ENCODE measurements around the gene MS4A6A. TPM values are rescaled to one million over a fixed set of nuclear protein-coding genes. Genes with fewer than 3 reads are reported as not detected.

The MS4A6A gene, protein sequence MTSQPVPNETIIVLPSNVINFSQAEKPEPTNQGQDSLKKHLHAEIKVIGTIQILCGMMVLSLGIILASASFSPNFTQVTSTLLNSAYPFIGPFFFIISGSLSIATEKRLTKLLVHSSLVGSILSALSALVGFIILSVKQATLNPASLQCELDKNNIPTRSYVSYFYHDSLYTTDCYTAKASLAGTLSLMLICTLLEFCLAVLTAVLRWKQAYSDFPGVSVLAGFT
- not detected in 2 replicates for total RNA-seq (2012; rRNA removed)

GRCh38 chr11:60182541-60183330, at the start of gene MS4A6A:
TSS of gene MS4A6A (minus strand) at chr11:60183083. CDS start at chr11:60181727, 1,356 bp downstream.
- no peaks in the 10 kb centered on the region for H3K36me3 ChIP-seq (ENCODE audit: insufficient read depth, low read length)
- no peak within 1 kb of the TSS for H3K4me2 ChIP-seq (ENCODE audit: low read length)
- H3K27me3 ChIP-seq (ENCODE audit: control insufficient read depth, insufficient read depth, low read length) = no peaks in the 10 kb centered on the region
- no peaks in the 10 kb centered on the region for H3K9me3 ChIP-seq (replicated peaks; ENCODE audit: low read length)
- H3K9ac ChIP-seq (ENCODE audit: low read depth, low read length) = no peak within 1 kb of the TSS
- H3K4me1 ChIP-seq (ENCODE audit: control insufficient read depth, insufficient read depth, low read length) = no peaks in the 10 kb centered on the region
- H3K4me3 ChIP-seq (ENCODE audit: low read length) = no peak within 1 kb of the TSS

- Histone ChIP-seq H3K9me3 (replicated peaks; ENCODE audit: low read length) (no peaks in the 10 kb centered on the region), H3K4me2 (ENCODE audit: low read length) (no peak overlapping the region), H3K4me3 (ENCODE audit: low read length) (no peak overlapping the region), H3K36me3 (ENCODE audit: insufficient read depth, low read length) (no peaks in the 10 kb centered on the region), H3K27me3 (ENCODE audit: control insufficient read depth, insufficient read depth, low read length) (no peaks in the 10 kb centered on the region), H3K4me1 (ENCODE audit: control insufficient read depth, insufficient read depth, low read length) (no peaks in the 10 kb centered on the region), H3K9ac (ENCODE audit: low read depth, low read length) (no peak overlapping the region)
Measured at GRCh38 chr11:60230681-60231080, 47.8 kb upstream of the MS4A6A start.

GRCh38 chr11:60222141-60222540, 39.3 kb upstream of the MS4A6A start:
- Histone ChIP-seq H3K4me3 (ENCODE audit: low read length) (no peak overlapping the region), H3K9me3 (replicated peaks; ENCODE audit: low read length) (peaks cover 2% of the 10 kb centered on the region), H3K36me3 (ENCODE audit: insufficient read depth, low read length) (no peaks in the 10 kb centered on the region), H3K27me3 (ENCODE audit: control insufficient read depth, insufficient read depth, low read length) (no peaks in the 10 kb centered on the region), H3K4me2 (ENCODE audit: low read length) (no peak overlapping the region), H3K4me1 (ENCODE audit: control insufficient read depth, insufficient read depth, low read length) (no peaks in the 10 kb centered on the region), H3K9ac (ENCODE audit: low read depth, low read length) (no peak overlapping the region)

DNA sequence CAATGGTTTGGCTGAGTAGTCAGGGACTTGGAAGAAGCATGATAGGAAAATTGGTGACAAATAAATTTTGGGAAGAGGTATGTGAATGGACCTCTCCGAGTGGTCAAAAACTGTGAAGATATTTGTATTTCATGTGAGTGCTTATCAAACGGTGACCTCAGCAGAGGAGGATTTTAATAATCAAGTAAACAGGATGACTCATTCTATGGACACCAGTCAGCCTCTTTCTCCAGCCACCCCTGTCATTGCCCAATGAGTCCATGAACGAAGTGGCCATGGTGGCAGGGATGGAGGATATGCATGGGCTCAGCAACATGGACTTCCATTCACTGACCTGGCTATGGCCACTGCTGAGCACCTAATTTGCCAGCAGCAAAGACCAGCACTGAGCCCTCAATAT, 38.8 kb upstream of the MS4A6A start:
- Histone ChIP-seq H3K9ac (ENCODE audit: low read depth, low read length) (no peak overlapping the region), H3K4me2 (ENCODE audit: low read length) (no peak overlapping the region), H3K36me3 (ENCODE audit: insufficient read depth, low read length) (no peaks in the 10 kb centered on the region), H3K4me3 (ENCODE audit: low read length) (no peak overlapping the region), H3K9me3 (replicated peaks; ENCODE audit: low read length) (peaks cover 2% of the 10 kb centered on the region), H3K4me1 (ENCODE audit: control insufficient read depth, insufficient read depth, low read length) (no peaks in the 10 kb centered on the region), H3K27me3 (ENCODE audit: control insufficient read depth, insufficient read depth, low read length) (no peaks in the 10 kb centered on the region)

DNA sequence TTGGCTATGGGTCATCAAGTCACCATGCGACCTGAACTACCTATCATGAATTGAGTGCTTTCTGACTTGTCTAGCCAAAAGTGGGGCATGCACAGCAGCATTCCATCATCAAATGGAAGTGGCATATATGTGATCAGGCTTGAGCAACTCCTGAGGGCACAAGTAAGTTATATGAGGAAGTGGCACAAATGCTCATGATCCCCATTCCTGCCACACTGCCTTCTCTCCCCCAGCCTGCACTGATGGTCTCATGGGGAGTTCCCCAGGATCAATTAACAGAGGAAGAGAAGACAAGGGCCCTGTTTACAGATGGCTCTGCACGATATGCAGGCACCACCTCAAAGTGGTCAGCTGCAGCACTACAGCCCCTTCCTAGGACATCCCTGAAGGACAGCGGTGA, 38.3 kb upstream of the MS4A6A start:
- no peaks in the 10 kb centered on the region for H3K36me3 ChIP-seq (ENCODE audit: insufficient read depth, low read length)
- no peak overlapping the region for H3K4me2 ChIP-seq (ENCODE audit: low read length)
- H3K4me1 ChIP-seq (ENCODE audit: control insufficient read depth, insufficient read depth, low read length) = no peaks in the 10 kb centered on the region
- H3K27me3 ChIP-seq (ENCODE audit: control insufficient read depth, insufficient read depth, low read length) = no peaks in the 10 kb centered on the region
- H3K9me3 ChIP-seq (replicated peaks; ENCODE audit: low read length) = peaks cover 2% of the 10 kb centered on the region
- no peak overlapping the region for H3K4me3 ChIP-seq (ENCODE audit: low read length)
- no peak overlapping the region for H3K9ac ChIP-seq (ENCODE audit: low read depth, low read length)

- H3K36me3 ChIP-seq (ENCODE audit: insufficient read depth, low read length) = no peaks in the 10 kb centered on the region
Measured at GRCh38 chr11:60214386-60214785, 31.5 kb upstream of the MS4A6A start.

DNA sequence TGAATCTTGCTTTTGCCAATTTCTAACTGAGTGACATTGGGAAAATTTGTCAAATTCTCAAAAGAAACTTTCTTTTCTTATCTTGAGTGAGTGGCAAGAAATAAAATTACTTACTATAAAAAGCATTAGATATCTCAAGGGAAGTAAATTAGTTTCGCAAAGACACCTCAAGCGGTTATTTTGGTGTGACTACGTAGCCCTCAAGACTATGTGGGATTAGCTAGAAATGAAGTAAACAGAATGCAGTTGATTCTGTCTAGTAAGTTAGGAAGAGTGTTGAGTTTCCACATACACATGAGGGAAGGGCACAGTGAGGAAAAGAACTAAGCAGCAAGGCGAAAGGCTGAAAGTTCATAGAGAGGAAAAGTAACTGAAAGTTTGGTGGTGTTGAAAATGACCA, 28.3 kb upstream of the MS4A6A start:
- H3K4me2 ChIP-seq (ENCODE audit: low read length) = no peak overlapping the region
- H3K4me1 ChIP-seq (ENCODE audit: control insufficient read depth, insufficient read depth, low read length) = no peaks in the 10 kb centered on the region
- H3K27me3 ChIP-seq (ENCODE audit: control insufficient read depth, insufficient read depth, low read length) = no peaks in the 10 kb centered on the region
- no peak overlapping the region for H3K9ac ChIP-seq (ENCODE audit: low read depth, low read length)
- H3K36me3 ChIP-seq (ENCODE audit: insufficient read depth, low read length) = no peaks in the 10 kb centered on the region
- no peaks in the 10 kb centered on the region for H3K9me3 ChIP-seq (replicated peaks; ENCODE audit: low read length)
- no peak overlapping the region for H3K4me3 ChIP-seq (ENCODE audit: low read length)

More at GRCh38 chr11:60214386-60214785, 31.5 kb upstream of the MS4A6A start:
- Histone ChIP-seq H3K27me3 (ENCODE audit: control insufficient read depth, insufficient read depth, low read length) (no peaks in the 10 kb centered on the region), H3K9me3 (replicated peaks; ENCODE audit: low read length) (no peaks in the 10 kb centered on the region), H3K4me2 (ENCODE audit: low read length) (no peak overlapping the region), H3K4me1 (ENCODE audit: control insufficient read depth, insufficient read depth, low read length) (no peaks in the 10 kb centered on the region), H3K4me3 (ENCODE audit: low read length) (no peak overlapping the region), H3K9ac (ENCODE audit: low read depth, low read length) (no peak overlapping the region)

DNA sequence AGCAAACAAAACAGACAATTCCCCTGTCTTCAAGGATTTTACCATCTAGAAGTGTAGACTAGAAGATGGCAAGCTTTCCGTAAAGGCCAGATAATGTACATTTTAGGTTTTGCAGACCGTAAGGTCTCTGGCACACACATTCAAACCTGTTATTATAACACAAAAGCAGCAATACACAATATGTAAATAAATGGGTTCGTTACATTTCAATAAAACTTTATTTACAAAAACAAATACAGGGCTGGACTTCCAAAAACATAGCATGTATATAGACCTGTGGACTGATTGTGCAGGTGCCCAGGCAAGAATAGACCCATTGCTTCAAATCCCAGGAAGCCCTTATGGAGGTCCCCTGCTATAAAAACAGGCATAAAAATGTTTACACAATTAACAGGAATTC, 27.1 kb upstream of the MS4A6A start:
- no peak overlapping the region for H3K4me2 ChIP-seq (ENCODE audit: low read length)
- H3K9ac ChIP-seq (ENCODE audit: low read depth, low read length) = no peak overlapping the region
- no peak overlapping the region for H3K4me3 ChIP-seq (ENCODE audit: low read length)
- H3K36me3 ChIP-seq (ENCODE audit: insufficient read depth, low read length) = no peaks in the 10 kb centered on the region
- H3K4me1 ChIP-seq (ENCODE audit: control insufficient read depth, insufficient read depth, low read length) = no peaks in the 10 kb centered on the region
- H3K9me3 ChIP-seq (replicated peaks; ENCODE audit: low read length) = no peaks in the 10 kb centered on the region
- no peaks in the 10 kb centered on the region for H3K27me3 ChIP-seq (ENCODE audit: control insufficient read depth, insufficient read depth, low read length)

DNA sequence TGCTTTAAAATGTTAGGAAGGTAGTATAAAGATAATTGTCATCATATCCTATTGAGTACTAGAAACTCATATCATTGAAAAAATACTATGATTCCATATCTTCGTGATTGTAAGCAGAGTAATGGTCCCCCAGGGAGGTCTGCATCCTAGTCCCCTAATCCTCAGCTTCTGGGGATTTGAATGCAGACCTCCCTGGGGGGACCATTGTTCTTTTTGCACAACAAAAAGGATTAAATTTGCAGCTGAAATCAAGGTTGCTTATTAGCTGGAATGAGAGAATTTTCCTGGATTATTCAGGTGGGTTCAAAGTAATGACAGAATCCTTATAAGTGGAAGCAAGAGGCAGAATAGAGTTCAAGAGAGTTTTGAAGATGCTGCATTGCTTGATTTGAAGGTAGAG, 26.1 kb upstream of the MS4A6A start:
- H3K4me1 ChIP-seq (ENCODE audit: control insufficient read depth, insufficient read depth, low read length) = no peaks in the 10 kb centered on the region
- H3K9me3 ChIP-seq (replicated peaks; ENCODE audit: low read length) = no peaks in the 10 kb centered on the region
- no peak overlapping the region for H3K4me2 ChIP-seq (ENCODE audit: low read length)
- no peaks in the 10 kb centered on the region for H3K36me3 ChIP-seq (ENCODE audit: insufficient read depth, low read length)
- H3K9ac ChIP-seq (ENCODE audit: low read depth, low read length) = no peak overlapping the region
- no peaks in the 10 kb centered on the region for H3K27me3 ChIP-seq (ENCODE audit: control insufficient read depth, insufficient read depth, low read length)
- no peak overlapping the region for H3K4me3 ChIP-seq (ENCODE audit: low read length)

DNA sequence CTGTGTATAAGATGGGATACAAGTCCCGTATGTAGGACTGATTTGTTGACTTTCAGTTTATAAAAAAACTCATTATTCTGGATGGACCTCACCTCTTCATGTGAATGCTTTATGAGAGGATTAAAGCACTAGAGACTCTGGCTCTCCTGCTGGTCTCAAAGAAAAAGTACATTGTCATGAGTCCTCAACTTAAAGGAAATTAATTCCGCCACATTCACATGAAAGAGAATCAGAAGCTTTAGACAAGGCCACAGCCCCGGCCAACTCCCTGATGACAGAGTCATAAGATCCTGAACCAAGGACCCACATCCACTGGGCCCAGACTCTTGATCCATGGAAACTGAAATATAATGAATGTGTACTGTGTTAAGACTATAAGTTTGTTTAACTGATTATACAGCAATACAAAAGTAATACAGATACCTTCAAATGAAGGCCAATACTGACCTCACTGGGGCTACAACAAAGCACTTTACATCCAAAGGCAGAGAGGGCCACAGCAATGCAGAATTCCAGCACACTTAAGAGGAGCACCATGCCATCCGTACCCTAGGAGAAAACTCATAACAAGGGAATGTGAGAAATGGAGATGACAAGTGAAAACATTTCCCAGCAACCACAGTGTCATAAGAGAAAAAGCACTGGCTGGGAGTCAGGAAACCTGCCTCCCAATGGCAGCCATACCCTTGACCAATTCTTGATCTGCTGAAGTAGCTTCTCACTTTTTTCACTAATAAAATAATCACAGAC, 25.4 kb upstream of the MS4A6A start:
- Histone ChIP-seq H3K27me3 (ENCODE audit: control insufficient read depth, insufficient read depth, low read length) (no peaks in the 10 kb centered on the region), H3K36me3 (ENCODE audit: insufficient read depth, low read length) (no peaks in the 10 kb centered on the region), H3K9me3 (replicated peaks; ENCODE audit: low read length) (no peaks in the 10 kb centered on the region), H3K4me1 (ENCODE audit: control insufficient read depth, insufficient read depth, low read length) (no peaks in the 10 kb centered on the region), H3K4me2 (ENCODE audit: low read length) (no peak overlapping the region), H3K4me3 (ENCODE audit: low read length) (no peak overlapping the region), H3K9ac (ENCODE audit: low read depth, low read length) (no peak overlapping the region)

GRCh38 chr11:60206616-60207015, 23.7 kb upstream of the MS4A6A start:
- Histone ChIP-seq H3K9ac (ENCODE audit: low read depth, low read length) (no peak overlapping the region), H3K4me2 (ENCODE audit: low read length) (no peak overlapping the region), H3K4me3 (ENCODE audit: low read length) (no peak overlapping the region), H3K36me3 (ENCODE audit: insufficient read depth, low read length) (no peaks in the 10 kb centered on the region), H3K4me1 (ENCODE audit: control insufficient read depth, insufficient read depth, low read length) (no peaks in the 10 kb centered on the region), H3K27me3 (ENCODE audit: control insufficient read depth, insufficient read depth, low read length) (no peaks in the 10 kb centered on the region), H3K9me3 (replicated peaks; ENCODE audit: low read length) (no peaks in the 10 kb centered on the region)
